GM12891 (cell line): ENCODE measurements around the gene PSMG3.

Experiments
- PAX5 ChIP-seq: IDR thresholded peaks from 2 replicates; pipeline ENCODE4 v1.6.1; 2011; ENCODE audit warnings: low read length, moderate library complexity, mild to moderate bottlenecking; ENCODE audit not compliant: insufficient read depth, severe bottlenecking
- POLR2AphosphoS5 ChIP-seq: IDR thresholded peaks from 2 replicates; pipeline ENCODE4 v1.6.1; 2011; ENCODE audit warnings: low read depth, low read length, control low read depth
- TAF1 ChIP-seq: IDR thresholded peaks from 2 replicates; pipeline ENCODE4 v1.6.1; 2011; ENCODE audit warnings: low read depth, low read length, control low read depth

GRCh38 chr7:1564603-1565022, 5.2 kb downstream of the PSMG3 start:
- no peak for TF ChIP-seq POLR2AphosphoS5
- no peak for TF ChIP-seq TAF1
- no peak for TF ChIP-seq PAX5
